Muscle of leg (tissue), 11 donors: ENCODE data around the gene LSM8. TPM values are rescaled to one million over a fixed set of nuclear protein-coding genes. Genes with fewer than 3 reads are reported as not detected.
"Not testable (repeated sequence)": the region's sequence is repeated elsewhere in the genome, so short reads cannot be mapped to it uniquely, and the experiment has no call there.

Experiments
- DNase-seq: peaks from one replicate; pipeline ENCODE4 v3.0.0; 2013
- H3K27ac ChIP-seq: one replicate; pipeline ENCODE4 v1.5.1; 2013; ENCODE audit warnings: mild to moderate bottlenecking, low read length, control low read depth
- H3K27me3 ChIP-seq: one replicate; pipeline ENCODE4 v1.6.1; 2013; ENCODE audit warnings: low read length; ENCODE audit not compliant: control insufficient read depth, insufficient read depth
- H3K36me3 ChIP-seq: one replicate; pipeline ENCODE4 v1.6.1; 2013; ENCODE audit warnings: low read length; ENCODE audit not compliant: control insufficient read depth, insufficient read depth
- H3K4me1 ChIP-seq: one replicate; pipeline ENCODE4 v1.6.1; 2013; ENCODE audit warnings: low read length; ENCODE audit not compliant: control insufficient read depth, insufficient read depth
- H3K4me3 ChIP-seq: one replicate; pipeline ENCODE4 v1.5.1; 2013; ENCODE audit warnings: low read length, control low read depth
- H3K9me3 ChIP-seq: replicated peaks from 2 replicates; pipeline ENCODE4 v1.6.1; 2013; ENCODE audit warnings: low read depth, low read length; ENCODE audit not compliant: control insufficient read depth
- WGBS: methylation state at CpG from one replicate; pipeline ENCODE4 v1.1.5; 2013; ENCODE audit warnings: missing lambda C conversion rate; ENCODE audit not compliant: insufficient coverage; 5-methylcytosine and 5-hydroxymethylcytosine counted together
- polyA plus RNA-seq, 8 donors: library from polyadenylated mRNA; unstranded; fragments of 120-200 nt; gene quantifications; one replicate each; pipeline versions ENCODE4 v1.2.1 to v1.2.3, GENCODE V29; 2013; ENCODE audit warnings: inconsistent platforms in 1 of 8, low replicate concordance in 1 of 8; ENCODE audit not compliant: insufficient read length in 8 of 8, insufficient read depth in 1 of 8
- total RNA-seq: library from RNA; stranded (reverse); fragments of 120-200 nt; gene quantifications from one replicate; pipeline ENCODE4 v1.2.4, GENCODE V29; 2013

The LSM8 gene
- total and polyA plus RNA-seq, 9 donors = 33.8 to 55.1 (median 38.9) TPM

DNA sequence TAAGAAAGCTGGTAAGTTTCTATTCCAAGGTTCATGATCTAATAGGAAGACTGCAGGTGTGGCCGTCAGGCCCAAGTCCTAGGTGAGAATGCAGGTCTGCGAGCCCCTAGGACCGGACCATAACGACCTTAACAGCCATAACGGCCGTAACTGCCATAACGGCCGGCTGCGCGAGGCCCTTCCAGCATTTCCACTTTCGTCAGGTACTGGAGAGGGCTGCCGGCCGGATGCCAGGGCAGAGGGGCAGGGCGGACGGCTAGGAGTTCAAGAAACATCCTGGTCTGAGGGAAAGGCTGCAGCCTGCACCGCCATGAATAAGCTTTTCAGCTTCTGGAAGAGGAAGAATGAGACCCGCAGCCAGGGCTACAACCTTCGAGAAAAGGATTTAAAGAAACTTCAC is 40.6 kb downstream of the LSM8 start, which contains the start of gene ANKRD7:
Gene ANKRD7 (plus strand): TSS at position 184 of the 400 bp plus-strand sequence. CDS start 127 bp downstream, at position 311.
- Histone ChIP-seq H3K27me3 (no peaks in the 10 kb centered on the region), H3K27ac (no peak within 1 kb of the TSS), H3K4me1 (no peaks in the 10 kb centered on the region), H3K9me3 (no peaks in the 10 kb centered on the region), H3K4me3 (no peak within 1 kb of the TSS), H3K36me3 (no peaks in the 10 kb centered on the region)
- DNase-seq = no peak
- 89% methylated on average over 18 of the region's 18 CpGs for WGBS

DNA sequence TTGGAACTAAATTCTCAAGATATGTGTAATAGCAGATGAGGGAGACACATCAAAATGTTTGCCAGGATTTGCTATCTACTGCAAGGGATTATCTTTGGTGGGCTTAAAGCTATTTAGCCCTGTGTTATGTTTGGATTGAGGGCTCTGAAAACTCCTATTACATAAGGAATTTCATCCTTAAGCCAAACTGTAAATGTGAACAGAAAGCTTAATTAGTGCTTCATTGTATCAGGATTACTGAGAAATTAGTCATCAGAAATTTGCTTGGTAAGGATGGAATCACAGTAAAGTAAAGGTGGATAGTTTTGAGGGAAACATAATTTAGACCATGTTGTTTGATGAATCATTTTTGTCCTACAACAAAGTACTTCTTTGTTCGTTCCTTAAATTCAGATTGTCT is 48.9 kb downstream of the LSM8 start:
- Histone ChIP-seq H3K27ac (no peak overlapping the region), H3K4me3 (no peak overlapping the region), H3K4me1 (no peaks in the 10 kb centered on the region), H3K9me3 (no peaks in the 10 kb centered on the region), H3K36me3 (no peaks in the 10 kb centered on the region), H3K27me3 (no peaks in the 10 kb centered on the region)
- no peak for DNase-seq
- WGBS = no CpG with 5 or more reads among the region's 1 CpG

DNA sequence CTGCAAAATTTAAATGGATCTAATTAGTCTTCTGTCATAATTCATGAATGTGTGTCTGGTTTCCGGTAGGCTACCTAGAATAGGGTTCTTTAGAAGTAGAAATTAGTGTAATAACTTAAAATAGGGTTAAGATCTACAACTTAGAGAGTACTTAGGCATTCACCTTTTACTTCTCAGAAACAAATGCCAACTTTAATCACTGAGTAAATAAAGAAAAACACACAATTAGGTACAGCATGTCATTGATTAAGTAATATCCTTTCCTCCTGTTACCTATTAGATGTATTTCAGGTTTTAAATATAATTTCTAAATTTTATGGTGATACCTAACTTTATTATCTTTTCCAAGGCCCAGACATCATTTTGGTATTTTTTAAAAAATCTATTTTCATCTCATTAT is 49.8 kb downstream of the LSM8 start:
- no peak for DNase-seq
- no CpG with 5 or more reads among the region's 1 CpG for WGBS
- H3K36me3 ChIP-seq = no peaks in the 10 kb centered on the region
- H3K27ac ChIP-seq = no peak overlapping the region
- H3K9me3 ChIP-seq = no peaks in the 10 kb centered on the region
- no peaks in the 10 kb centered on the region for H3K4me1 ChIP-seq
- no peaks in the 10 kb centered on the region for H3K27me3 ChIP-seq
- H3K4me3 ChIP-seq = no peak overlapping the region

DNA sequence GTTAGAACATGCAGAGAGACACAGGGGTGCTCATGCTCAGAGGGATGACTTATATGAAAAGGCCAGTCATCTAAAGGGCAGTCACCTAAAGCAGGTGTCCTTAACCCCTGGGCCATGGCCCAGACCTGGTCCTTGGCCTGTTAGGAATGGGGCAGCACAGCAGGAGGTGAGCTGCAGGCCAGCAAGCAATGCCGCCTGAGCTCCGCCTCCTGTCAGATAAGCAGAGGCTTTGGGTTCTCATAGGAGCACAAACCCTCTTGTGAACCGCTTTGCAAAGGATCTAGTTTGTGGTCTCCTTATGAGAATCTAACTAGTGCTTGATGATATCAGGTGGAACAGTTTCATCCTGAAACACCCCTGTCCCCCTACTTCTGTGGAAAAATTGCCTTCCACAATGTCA is 55.0 kb downstream of the LSM8 start:
- no peak for DNase-seq
- H3K27ac ChIP-seq = no peak overlapping the region
- no peak overlapping the region for H3K4me3 ChIP-seq
- H3K27me3 ChIP-seq = no peaks in the 10 kb centered on the region
- H3K36me3 ChIP-seq = no peaks in the 10 kb centered on the region
- no peaks in the 10 kb centered on the region for H3K9me3 ChIP-seq
- H3K4me1 ChIP-seq = no peaks in the 10 kb centered on the region
- WGBS = 64% methylated on average over 2 of the region's 3 CpGs

DNA sequence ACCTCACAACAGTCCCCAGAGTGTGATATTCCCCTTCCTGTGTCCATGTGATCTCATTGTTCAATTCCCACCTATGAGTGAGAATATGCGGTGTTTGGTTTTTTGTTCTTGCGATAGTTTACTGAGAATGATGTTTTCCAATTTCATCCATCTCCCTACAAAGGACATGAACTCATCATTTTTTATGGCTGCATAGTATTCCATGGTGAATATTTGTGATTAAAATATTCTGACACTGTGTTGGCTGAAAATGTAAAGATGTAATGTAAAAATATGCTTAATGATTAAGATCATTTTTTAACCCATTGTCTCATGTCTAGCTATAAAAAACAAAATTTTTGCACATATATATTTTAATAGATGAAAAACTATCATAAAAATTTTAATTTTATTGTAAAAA is 56.4 kb downstream of the LSM8 start:
- H3K4me1 ChIP-seq, H3K9me3 ChIP-seq, H3K4me3 ChIP-seq, H3K36me3 ChIP-seq, H3K27ac ChIP-seq, DNase-seq, H3K27me3 ChIP-seq: not testable (repeated sequence)
- WGBS = no CpG with 5 or more reads among the region's 2 CpGs

Other genes with a start within 250 kb of the LSM8 start
- gene ANKRD7, start 40.5 kb downstream of the LSM8 start, total RNA-seq = 0.62 TPM
- under 1 TPM in 6 of 8 donors, not detected in 2; 0.15 to 0.70 (median 0.38) TPM for gene ANKRD7, start 40.5 kb downstream of the LSM8 start, polyA plus RNA-seq